ENCODE data around the gene AGK.

The AGK gene

GRCh38 chr7:141551094-141551781 lies at the start of gene AGK:
TSS of gene AGK (plus strand) at chr7:141551410. CDS start at chr7:141555467, 4,057 bp downstream.
- peak; percentile 60 for DNase-seq (ENCODE audit: low read depth)

GRCh38 chr7:141501451-141501850 lies 49.8 kb upstream of the AGK start:
- no peak for DNase-seq (ENCODE audit: low read depth)

GRCh38 chr7:141511316-141511675 lies 39.9 kb upstream of the AGK start:
- no peak for DNase-seq (ENCODE audit: low read depth)

- DNase-seq (ENCODE audit: low read depth) = no peak
Observed at GRCh38 chr7:141511676-141512396, 39.4 kb upstream of the AGK start.

- no peak for DNase-seq (ENCODE audit: low read depth)
Observed at GRCh38 chr7:141512597-141512996, 38.6 kb upstream of the AGK start.

- no peak for DNase-seq (ENCODE audit: low read depth)
Observed at GRCh38 chr7:141513720-141514119, 37.5 kb upstream of the AGK start.

- no peak for DNase-seq (ENCODE audit: low read depth)
Observed at GRCh38 chr7:141515941-141516340, 35.3 kb upstream of the AGK start.

GRCh38 chr7:141519623-141520022 lies 31.6 kb upstream of the AGK start:
- DNase-seq (ENCODE audit: low read depth) = no peak

GRCh38 chr7:141522657-141523342 lies 28.4 kb upstream of the AGK start:
- DNase-seq (ENCODE audit: low read depth) = no peak

- no peak for DNase-seq (ENCODE audit: low read depth)
Observed at GRCh38 chr7:141525973-141526514, 25.2 kb upstream of the AGK start.

GRCh38 chr7:141527076-141527475 lies 24.1 kb upstream of the AGK start:
- DNase-seq (ENCODE audit: low read depth) = no peak

GRCh38 chr7:141528399-141528798 lies 22.8 kb upstream of the AGK start:
- no peak for DNase-seq (ENCODE audit: low read depth)

GRCh38 chr7:141533149-141533949 lies 17.9 kb upstream of the AGK start:
- DNase-seq (ENCODE audit: low read depth) = peak; percentile 23

- DNase-seq (ENCODE audit: low read depth) = no peak
Observed at GRCh38 chr7:141534757-141535737, 16.2 kb upstream of the AGK start.

- DNase-seq (ENCODE audit: low read depth) = no peak
Observed at GRCh38 chr7:141537906-141538305, 13.3 kb upstream of the AGK start.

GRCh38 chr7:141541375-141541774 lies 9.8 kb upstream of the AGK start:
- DNase-seq (ENCODE audit: low read depth) = no peak

- DNase-seq (ENCODE audit: low read depth) = no peak
Observed at GRCh38 chr7:141544831-141545230, 6.4 kb upstream of the AGK start.

- DNase-seq (ENCODE audit: low read depth) = no peak
Observed at GRCh38 chr7:141549582-141549981, 1.6 kb upstream of the AGK start.

GRCh38 chr7:141550386-141551093 lies 670 bp upstream of the AGK start:
- no peak for DNase-seq (ENCODE audit: low read depth)

GRCh38 chr7:141551782-141552181 lies 572 bp downstream of the AGK start:
- no peak for DNase-seq (ENCODE audit: low read depth)

Data from activated T-helper 1 cell treated with Interleukin-2 at 50 U/mL for 16 hours (primary cell).